GM23248 (cell line): Measurements from ENCODE around the gene SUMO1.

Experiments used
- EZH2 ChIP-seq: fragments of 200-600 bp; sonication (generic); IDR thresholded peaks from 2 replicates; pipeline ENCODE4 v1.6.1; 2018; ENCODE audit warnings: antibody characterized with exemption, mild to moderate bottlenecking; ENCODE audit not compliant: insufficient read depth, poor library complexity, severe bottlenecking
- EZH2phosphoT487 ChIP-seq: fragments of 200-600 bp; sonication (generic); IDR thresholded peaks from 2 replicates; pipeline ENCODE4 v1.6.1; 2018; ENCODE audit warnings: antibody characterized with exemption, moderate library complexity, mild to moderate bottlenecking, low read depth; ENCODE audit not compliant: insufficient read depth

DNA sequence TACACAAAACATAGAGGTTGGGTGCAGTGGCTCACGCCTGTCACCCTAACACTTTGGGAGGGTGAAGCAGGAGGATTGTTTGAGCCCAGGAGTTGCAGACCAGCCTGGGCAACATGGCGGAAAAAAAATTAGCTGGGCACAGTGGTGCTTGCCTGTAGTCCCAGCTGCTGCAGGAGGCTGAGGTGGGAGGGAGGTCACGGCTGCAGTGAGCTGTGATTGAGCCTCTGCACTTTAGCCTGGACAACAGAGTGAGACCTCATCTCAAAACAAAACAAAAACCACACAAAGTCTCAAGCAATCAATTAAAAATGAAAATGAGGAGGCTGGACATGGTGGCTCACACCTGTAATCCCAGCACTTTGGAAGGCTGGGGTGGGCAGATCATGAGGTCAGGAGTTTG is 32.1 kb upstream of the SUMO1 start:
- TF ChIP-seq EZH2: no peak
- no peak for TF ChIP-seq EZH2phosphoT487
